ENCODE results near the gene IGSF9B.

DNA sequence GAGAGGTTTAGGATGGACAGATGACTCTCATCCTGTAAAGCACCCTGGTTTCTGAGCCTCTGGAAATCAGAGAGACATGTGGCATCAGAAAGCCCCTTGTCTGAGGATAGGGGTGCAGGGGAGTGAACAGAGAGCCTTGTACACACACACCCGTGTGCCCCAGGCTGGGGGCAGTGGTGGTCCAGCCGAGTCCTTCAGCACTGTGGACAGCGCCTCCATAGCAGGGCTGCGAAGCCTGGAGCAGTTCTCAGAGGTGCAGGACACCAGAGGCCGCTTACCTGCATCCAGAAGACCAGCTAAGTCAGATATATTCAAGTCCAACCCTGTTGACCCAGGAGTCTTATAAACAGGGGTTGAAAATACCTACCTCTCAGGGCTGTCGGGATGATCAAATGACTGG, 11.5 kb upstream of the IGSF9B start:
- no peak for TF ChIP-seq GATA3 (IDR thresholded peaks at IDR 0.05; ENCODE audit: low read depth, low read length)
- TF ChIP-seq GATA2 (IDR thresholded peaks at IDR 0.05; ENCODE audit: low read depth, low read length) = no peak

Data from SH-SY5Y (cell line).